Neural cell (in vitro differentiated cells): ENCODE data around the gene REV3L.

ENCODE experiments used
- CTCF ChIP-seq: fragments of 450-650 bp; IDR thresholded peaks from 2 replicates; pipeline ENCODE4 v1.5.1; 2014; ENCODE audit warnings: antibody characterized with exemption, mild to moderate bottlenecking, moderate library complexity; ENCODE audit not compliant: poor library complexity, severe bottlenecking
- POLR2AphosphoS5 ChIP-seq: IDR thresholded peaks from 2 replicates; pipeline ENCODE4 v1.6.1; 2012

GRCh38 chr6:111481836-111482187 is 1.2 kb downstream of the REV3L start:
- TF ChIP-seq CTCF (no peak), POLR2AphosphoS5 (no peak)
